Measurements from ENCODE around the gene XYLT1. TPM values are rescaled to one million over a fixed set of nuclear protein-coding genes. Genes with fewer than 3 reads are reported as not detected.

XYLT1 gene
- total and polyA plus RNA-seq, 7 donors, result 0.67 to 2.5 (median 1.7) TPM

GRCh38 chr16:17382949-17383863 lies 87.6 kb downstream of the XYLT1 start:
- Histone ChIP-seq H3K27me3 (ENCODE audit: insufficient read depth in 3 of 3, low read length in 2 of 3) (no peaks in the 10 kb centered on the region), H3K9me3 (no peaks in the 10 kb centered on the region), H3K27ac (no peak overlapping the region), H3K4me3 (no peak overlapping the region), H3K4me1 (peaks cover 14% of the 10 kb centered on the region), H3K36me3 (ENCODE audit: insufficient read depth in 1 of 2, low read depth in 1 of 2) (no peaks in the 10 kb centered on the region)
- DNase-seq (no peak), ATAC-seq (no peak)
- no peak for TF ChIP-seq CTCF (IDR thresholded peaks at IDR 0.05)
- 68 to 74% (median 73%) methylated on average over 14 of the region's 14 CpGs for WGBS, 3 donors
- intact Hi-C loops (cut with DNase I), result no loop called here

GRCh38 chr16:17382514-17382913 lies 88.2 kb downstream of the XYLT1 start:
- intact Hi-C loops (cut with DNase I), result no loop called here
- Histone ChIP-seq H3K27me3 (ENCODE audit: insufficient read depth in 3 of 3, low read length in 2 of 3) (no peaks in the 10 kb centered on the region), H3K4me1 (peaks cover 21% of the 10 kb centered on the region), H3K36me3 (ENCODE audit: insufficient read depth in 1 of 2, low read depth in 1 of 2) (no peaks in the 10 kb centered on the region), H3K27ac (no peak overlapping the region), H3K9me3 (no peaks in the 10 kb centered on the region), H3K4me3 (no peak overlapping the region)
- ATAC-seq (no peak), DNase-seq (no peak)
- TF ChIP-seq CTCF (IDR thresholded peaks at IDR 0.05), result no peak
- 80 to 90% (median 86%) methylated on average over 6 of the region's 6 CpGs for WGBS, 3 donors

GRCh38 chr16:17381784-17382183 lies 89.0 kb downstream of the XYLT1 start:
- WGBS, 3 donors, result 43 to 94% (median 90%) methylated on average over 1 of the region's 1 CpG
- ATAC-seq, result no peak

GRCh38 chr16:17380613-17381012 lies 90.1 kb downstream of the XYLT1 start:
- H3K9me3 ChIP-seq, result no peaks in the 10 kb centered on the region
- no peak overlapping the region for H3K27ac ChIP-seq
- DNase-seq (no peak), ATAC-seq (no peak)
- H3K36me3 ChIP-seq (ENCODE audit: insufficient read depth in 1 of 2, low read depth in 1 of 2), result no peaks in the 10 kb centered on the region
- H3K4me3 ChIP-seq, result no peak overlapping the region
- no peak for TF ChIP-seq CTCF (IDR thresholded peaks at IDR 0.05)
- peaks cover 29% of the 10 kb centered on the region for H3K4me1 ChIP-seq
- intact Hi-C loops (cut with DNase I), result no loop called here
- no peaks in the 10 kb centered on the region for H3K27me3 ChIP-seq (ENCODE audit: insufficient read depth in 3 of 3, low read length in 2 of 3)
- WGBS, 3 donors, result 62 to 73% (median 66%) methylated on average over 3 of the region's 3 CpGs

More at GRCh38 chr16:17381784-17382183, 89.0 kb downstream of the XYLT1 start:
- Histone ChIP-seq H3K4me1 (peaks cover 28% of the 10 kb centered on the region), H3K27ac (no peak overlapping the region), H3K4me3 (no peak overlapping the region), H3K36me3 (ENCODE audit: insufficient read depth in 1 of 2, low read depth in 1 of 2) (no peaks in the 10 kb centered on the region), H3K27me3 (ENCODE audit: insufficient read depth in 3 of 3, low read length in 2 of 3) (no peaks in the 10 kb centered on the region), H3K9me3 (no peaks in the 10 kb centered on the region)
- no peak for DNase-seq
- no peak for TF ChIP-seq CTCF (IDR thresholded peaks at IDR 0.05)
- intact Hi-C loops (cut with DNase I), result no loop called here

Measured in psoas muscle (tissue), 8 donors.